PFSK-1 (cell line): ENCODE measurements around the gene SCUBE1.

ENCODE experiments used
- POLR2AphosphoS5 ChIP-seq: IDR thresholded peaks from 2 replicates; pipeline ENCODE4 v1.6.1; 2012; ENCODE audit warnings: low read depth, mild to moderate bottlenecking, control low read depth, low read length, moderate library complexity
- REST ChIP-seq, 2 experiments: IDR thresholded peaks; 2 replicates each; pipeline versions ENCODE4 v1.6.1 to v1.8.0; 2011 to 2012; ENCODE audit warnings: low read depth in 2 of 2, low read length in 2 of 2, control low read depth in 1 of 2, inconsistent platforms in 1 of 2, mild to moderate bottlenecking in 1 of 2, moderate library complexity in 1 of 2; ENCODE audit not compliant: insufficient read depth in 1 of 2
- SIN3A ChIP-seq: IDR thresholded peaks from 2 replicates; pipeline ENCODE4 v1.6.1; 2012; ENCODE audit warnings: mild to moderate bottlenecking, low read length, moderate library complexity, borderline replicate concordance; ENCODE audit not compliant: insufficient read depth
- TAF1 ChIP-seq: IDR thresholded peaks from 2 replicates; pipeline ENCODE4 v1.6.1; 2012; ENCODE audit warnings: low read length, control low read depth, borderline replicate concordance; ENCODE audit not compliant: insufficient read depth

GRCh38 chr22:43172191-43172590 lies 171.0 kb downstream of the SCUBE1 start:
- TF ChIP-seq TAF1 (no peak), REST (IDR thresholded peaks at IDR 0.05; ENCODE audit: insufficient read depth in 1 of 2, low read depth in 2 of 2, low read length in 2 of 2) (no peak), POLR2AphosphoS5 (no peak), SIN3A (no peak)
